LNCAP (cell line): Measurements from ENCODE around the gene UBE2O.

Experiments used
- CTCF ChIP-seq: fragments of 450-650 bp; IDR thresholded peaks from 2 replicates; pipeline ENCODE4 v1.5.1; 2017; ENCODE audit warnings: mild to moderate bottlenecking

UBE2O gene

GRCh38 chr17:76353004-76353598 lies 99.9 kb downstream of the UBE2O start:
- TF ChIP-seq CTCF, result no peak

- TF ChIP-seq CTCF, result no peak
Observed at GRCh38 chr17:76351526-76352071, 101.4 kb downstream of the UBE2O start.

GRCh38 chr17:76350463-76350862 lies 102.5 kb downstream of the UBE2O start:
- no peak for TF ChIP-seq CTCF

GRCh38 chr17:76345377-76345974 lies 107.5 kb downstream of the UBE2O start:
- TF ChIP-seq CTCF, result no peak

GRCh38 chr17:76343106-76343505 lies 109.8 kb downstream of the UBE2O start:
- no peak for TF ChIP-seq CTCF

- no peak for TF ChIP-seq CTCF
Observed at GRCh38 chr17:76341301-76341700, 111.7 kb downstream of the UBE2O start.
